GM21360 (cell line): ENCODE data around the gene PTCD1.
"Not testable (repeated sequence)": the region's sequence is repeated elsewhere in the genome, so short reads cannot be mapped to it uniquely, and the experiment has no call there.

Experiments
- ATAC-seq: cut with Tn5 transposase; IDR thresholded peaks from one replicate; pipeline ENCODE4 v1.9.1; 2021; ENCODE audit warnings: mild to moderate bottlenecking, moderate library complexity; ENCODE audit not compliant: unreplicated experiment

The PTCD1 gene

GRCh38 chr7:99449326-99449725 is 10.7 kb upstream of the PTCD1 start:
- no peak for ATAC-seq

GRCh38 chr7:99448855-99449254 is 10.3 kb upstream of the PTCD1 start:
- no peak for ATAC-seq

GRCh38 chr7:99447943-99448342 is 9.3 kb upstream of the PTCD1 start:
- no peak for ATAC-seq

GRCh38 chr7:99446096-99446495 is 7.5 kb upstream of the PTCD1 start:
- no peak for ATAC-seq

- no peak for ATAC-seq
Observed at GRCh38 chr7:99440195-99440594, 1.6 kb upstream of the PTCD1 start.

- no peak for ATAC-seq
Observed at GRCh38 chr7:99437946-99438572, 539 bp downstream of the PTCD1 start.

GRCh38 chr7:99433158-99433557 is 5.4 kb downstream of the PTCD1 start:
- no peak for ATAC-seq

- not testable (repeated sequence) for ATAC-seq
Observed at GRCh38 chr7:99431756-99432540, 6.7 kb downstream of the PTCD1 start.

- ATAC-seq = no peak
Observed at GRCh38 chr7:99429756-99430155, 8.8 kb downstream of the PTCD1 start.

- no peak for ATAC-seq
Observed at GRCh38 chr7:99428972-99429566, 9.5 kb downstream of the PTCD1 start.

- ATAC-seq = no peak
Observed at GRCh38 chr7:99424932-99425730, 13.5 kb downstream of the PTCD1 start.

GRCh38 chr7:99422625-99423024 is 16.0 kb downstream of the PTCD1 start:
- no peak for ATAC-seq

- ATAC-seq = no peak
Observed at GRCh38 chr7:99422186-99422585, 16.4 kb downstream of the PTCD1 start.

GRCh38 chr7:99420986-99421385 is 17.6 kb downstream of the PTCD1 start:
- ATAC-seq = no peak

GRCh38 chr7:99420213-99420612 is 18.4 kb downstream of the PTCD1 start:
- no peak for ATAC-seq

- no peak for ATAC-seq
Observed at GRCh38 chr7:99419323-99420021, 19.1 kb downstream of the PTCD1 start.

- no peak for ATAC-seq
Observed at GRCh38 chr7:99418260-99418659, 20.3 kb downstream of the PTCD1 start.

GRCh38 chr7:99415513-99416127 is 23.0 kb downstream of the PTCD1 start:
- not testable (repeated sequence) for ATAC-seq

GRCh38 chr7:99410635-99411034 is 28.0 kb downstream of the PTCD1 start:
- no peak for ATAC-seq

- no peak for ATAC-seq
Observed at GRCh38 chr7:99409806-99410205, 28.8 kb downstream of the PTCD1 start.
